Ramos (cell line): ENCODE results near the gene RGS8.
"Not testable (repeated sequence)": the region's sequence is repeated elsewhere in the genome, so short reads cannot be mapped to it uniquely, and the experiment has no call there.

Experiments used
- in situ Hi-C: fragments of 300-500 bp; cut with MboI; formaldehyde crosslinking; loops from one replicate; pipeline ENCODE4 v1.14.3; 2022; ENCODE audit warnings: low sequenced_read_pairs; ENCODE audit not compliant: unreplicated experiment

The RGS8 gene

GRCh38 chr1:182703539-182703938 is 19.2 kb upstream of the RGS8 start:
- in situ Hi-C loops = no loop called here

GRCh38 chr1:182702826-182703524 is 18.6 kb upstream of the RGS8 start:
- in situ Hi-C loops = no loop called here

- in situ Hi-C loops = no loop called here
These were observed 15.9 kb upstream of the RGS8 start for GRCh38 chr1:182700351-182700709.

- in situ Hi-C loops = no loop called here
These were observed 15.3 kb upstream of the RGS8 start for GRCh38 chr1:182699393-182700350.

- in situ Hi-C loops = no loop called here
These were observed 14.6 kb upstream of the RGS8 start for GRCh38 chr1:182698971-182699370.

- in situ Hi-C loops = not testable (repeated sequence)
These were observed 8.8 kb upstream of the RGS8 start for GRCh38 chr1:182693139-182693538.

GRCh38 chr1:182690886-182691443 is 6.6 kb upstream of the RGS8 start:
- in situ Hi-C loops = no loop called here

- in situ Hi-C loops = no loop called here
These were observed 4.2 kb upstream of the RGS8 start for GRCh38 chr1:182688436-182689205.

GRCh38 chr1:182687361-182687760 is 3.0 kb upstream of the RGS8 start:
- in situ Hi-C loops = no loop called here

GRCh38 chr1:182686446-182686845 is 2.1 kb upstream of the RGS8 start:
- in situ Hi-C loops = no loop called here

- in situ Hi-C loops = no loop called here
These were observed 828 bp upstream of the RGS8 start for GRCh38 chr1:182685215-182685614.

- in situ Hi-C loops = no loop called here
These were observed 1.4 kb downstream of the RGS8 start for GRCh38 chr1:182682898-182683501.

- in situ Hi-C loops = no loop called here
These were observed 2.0 kb downstream of the RGS8 start for GRCh38 chr1:182682406-182682805.

GRCh38 chr1:182681568-182681912 is 2.8 kb downstream of the RGS8 start:
- in situ Hi-C loops = no loop called here

- in situ Hi-C loops = no loop called here
These were observed 3.4 kb downstream of the RGS8 start for GRCh38 chr1:182680901-182681567.

- in situ Hi-C loops = no loop called here
These were observed 4.0 kb downstream of the RGS8 start for GRCh38 chr1:182680408-182680807.

GRCh38 chr1:182679684-182680083 is 4.7 kb downstream of the RGS8 start:
- in situ Hi-C loops = no loop called here

GRCh38 chr1:182677397-182678098 is 6.8 kb downstream of the RGS8 start:
- in situ Hi-C loops = no loop called here

GRCh38 chr1:182676274-182676673 is 8.1 kb downstream of the RGS8 start:
- in situ Hi-C loops = no loop called here
